Bronchus fibroblast of lung (primary cell): ENCODE results near the gene KRTAP27-1. TPM values are rescaled to one million over a fixed set of nuclear protein-coding genes. Genes with fewer than 3 reads are reported as not detected.

Source experiments
- total RNA-seq: library from RNA; depleted of rRNA; stranded (reverse); fragments of >200 nt; gene quantifications from 2 replicates; pipeline ENCODE4 v1.2.3, GENCODE V29; 2015

Gene KRTAP27-1, protein sequence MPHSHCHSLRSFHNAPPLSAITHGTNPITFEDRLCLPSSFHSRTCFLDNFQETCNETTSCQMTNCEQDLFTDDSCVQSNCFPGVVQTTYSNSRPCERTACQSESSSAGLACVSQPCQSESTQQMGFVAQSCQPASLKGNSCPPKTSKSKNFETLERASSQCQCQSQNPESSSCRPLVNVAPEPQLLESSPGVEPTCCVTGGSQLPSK
- not detected in 2 replicates for total RNA-seq

DNA sequence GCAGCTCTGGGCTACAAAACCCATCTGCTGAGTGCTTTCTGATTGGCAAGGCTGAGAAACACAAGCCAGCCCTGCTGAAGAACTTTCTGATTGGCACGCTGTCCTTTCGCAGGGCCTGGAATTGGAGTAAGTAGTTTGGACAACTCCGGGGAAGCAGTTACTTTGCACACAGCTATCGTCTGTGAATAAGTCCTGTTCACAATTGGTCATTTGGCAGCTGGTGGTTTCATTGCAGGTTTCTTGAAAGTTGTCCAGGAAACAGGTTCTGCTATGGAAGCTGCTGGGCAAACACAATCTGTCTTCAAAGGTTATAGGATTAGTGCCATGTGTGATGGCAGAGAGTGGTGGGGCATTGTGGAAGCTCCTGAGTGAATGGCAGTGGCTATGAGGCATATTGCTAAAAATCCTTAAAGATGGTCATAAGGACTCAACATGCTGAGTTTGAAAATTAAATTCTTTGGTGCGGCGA is at the start of gene KRTAP27-1:
KRTAP27-1 (minus strand) TSS at position 419 of the 469 bp plus-strand sequence; CDS start at position 393, 26 bp downstream.

DNA sequence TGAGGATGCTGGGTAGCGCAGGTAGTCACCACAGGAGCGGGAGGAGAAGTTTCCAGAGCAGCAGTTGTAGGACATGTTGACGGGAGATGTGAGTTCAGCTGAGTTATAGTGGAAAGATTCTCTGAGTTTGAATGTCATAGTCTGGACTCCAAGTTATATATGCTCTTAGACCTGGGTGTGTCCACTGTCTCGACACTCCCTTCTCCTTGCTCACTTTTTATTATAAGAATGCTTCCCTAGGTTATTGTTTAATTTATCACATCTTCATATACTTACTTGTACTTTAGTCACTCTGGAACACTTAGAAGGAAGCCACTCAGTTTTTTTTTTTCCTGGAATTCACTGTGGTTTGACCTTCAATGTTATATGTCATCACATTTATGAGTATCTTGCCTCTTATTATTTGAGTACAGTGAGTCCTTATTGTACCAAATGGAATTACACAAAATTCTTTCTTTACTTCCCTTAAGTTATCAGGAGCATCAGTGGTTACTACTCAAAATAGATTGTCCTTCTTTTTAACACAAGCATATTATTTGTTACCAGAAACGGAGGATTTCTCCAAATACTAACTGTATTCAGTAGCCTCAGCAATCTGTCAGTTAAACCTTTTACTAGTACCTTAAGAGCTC is 34.8 kb upstream of the KRTAP27-1 start, which contains the start of gene KRTAP13-2:
KRTAP13-2 (minus strand) TSS at position 133 of the 632 bp plus-strand sequence; CDS start at position 75, 58 bp downstream.

DNA sequence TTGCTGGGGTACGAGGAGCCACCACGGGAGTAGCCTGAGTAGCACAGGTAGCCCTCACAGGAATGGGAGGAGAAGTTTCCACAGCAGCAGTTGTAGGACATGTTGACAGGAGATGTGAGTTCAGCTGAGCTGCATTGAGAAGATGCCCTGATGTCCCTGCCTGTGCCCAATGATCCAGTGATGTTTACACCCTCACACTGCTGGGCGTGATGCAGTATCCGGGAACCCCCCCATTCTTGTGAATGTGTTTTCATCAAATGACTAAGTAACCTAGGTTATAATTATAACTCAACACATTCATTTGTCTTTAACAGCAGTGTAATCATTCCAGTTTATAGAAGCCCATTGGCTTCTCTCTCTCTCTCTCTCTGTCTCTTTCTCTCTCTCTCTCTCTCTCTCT is 11.0 kb upstream of the KRTAP27-1 start, which contains the start of gene KRTAP23-1:
KRTAP23-1 (minus strand) TSS at position 101 of the 400 bp plus-strand sequence; CDS start at position 101, 0 bp downstream.

DNA sequence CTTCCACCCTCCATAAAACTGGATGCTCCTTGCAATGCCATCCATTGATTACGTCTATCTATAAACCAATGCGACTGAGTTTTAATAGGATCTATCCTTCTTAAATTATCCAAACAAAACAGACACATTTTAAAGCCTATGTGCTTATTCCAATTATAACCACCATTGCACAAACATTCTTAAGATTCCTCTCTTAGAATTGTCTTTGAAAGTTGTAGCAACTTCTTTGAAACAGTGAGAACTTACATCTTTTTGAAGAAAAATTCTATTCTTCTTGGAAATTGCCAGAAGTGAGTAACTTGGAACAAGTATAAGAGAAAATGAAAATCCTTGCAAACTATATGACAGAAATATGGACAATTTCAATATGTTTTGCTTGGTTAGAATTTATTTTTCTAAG is 17.3 kb downstream of the KRTAP27-1 start, which contains the start of gene KRTAP26-1:
KRTAP26-1 (minus strand) TSS at position 101 of the 400 bp plus-strand sequence. CDS start 280 bp downstream, outside the sequence.

DNA sequence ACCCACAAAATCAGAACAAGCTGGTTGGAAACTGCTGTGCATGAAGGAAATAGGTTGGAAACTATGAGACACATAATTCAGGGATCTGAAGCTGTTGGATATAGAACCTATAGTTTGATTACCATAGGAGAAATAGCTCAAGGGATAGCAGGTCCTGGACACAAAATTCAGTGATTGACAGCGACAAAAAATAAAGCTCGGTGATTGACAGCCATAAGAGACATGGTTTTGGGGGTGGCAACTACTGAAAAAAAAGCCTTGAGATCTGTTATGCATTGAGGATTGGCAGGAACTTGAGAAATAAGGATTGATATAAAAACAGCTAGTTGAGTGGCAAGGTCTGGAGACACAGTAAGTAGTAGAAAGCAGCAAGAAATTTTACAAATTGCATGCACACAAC is 48.3 kb downstream of the KRTAP27-1 start, which contains the start of gene KRTAP25-1:
KRTAP25-1 (minus strand) TSS at position 300 of the 400 bp plus-strand sequence; CDS start at position 276, 24 bp downstream.

Other genes starting within 250 kb of the KRTAP27-1 start
- not detected in 2 replicates for gene CLDN17, start 170.9 kb downstream of the KRTAP27-1 start, total RNA-seq
- not detected in 2 replicates for gene CLDN8, start 121.6 kb downstream of the KRTAP27-1 start, total RNA-seq
- gene KRTAP24-1, start 54.7 kb downstream of the KRTAP27-1 start, total RNA-seq: not detected in 2 replicates
- not detected in 2 replicates for gene KRTAP25-1, start 48.2 kb downstream of the KRTAP27-1 start, total RNA-seq
- gene KRTAP26-1, start 17.4 kb downstream of the KRTAP27-1 start, total RNA-seq: not detected in 2 replicates
- gene KRTAP23-1, start 10.9 kb upstream of the KRTAP27-1 start, total RNA-seq: not detected in 2 replicates
- not detected in 2 replicates for gene KRTAP13-2, start 34.6 kb upstream of the KRTAP27-1 start, total RNA-seq
- not detected in 2 replicates for gene KRTAP13-1, start 58.3 kb upstream of the KRTAP27-1 start, total RNA-seq
- gene KRTAP13-3, start 88.2 kb upstream of the KRTAP27-1 start, total RNA-seq: not detected in 2 replicates
- not detected in 2 replicates for gene KRTAP13-4, start 92.5 kb upstream of the KRTAP27-1 start, total RNA-seq
- not detected in 2 replicates for gene KRTAP15-1, start 102.6 kb upstream of the KRTAP27-1 start, total RNA-seq
- not detected in 2 replicates for gene KRTAP19-1, start 142.7 kb upstream of the KRTAP27-1 start, total RNA-seq
- not detected in 2 replicates for gene KRTAP19-2, start 149.7 kb upstream of the KRTAP27-1 start, total RNA-seq
- gene KRTAP19-3, start 154.3 kb upstream of the KRTAP27-1 start, total RNA-seq: not detected in 2 replicates
- gene KRTAP19-4, start 159.5 kb upstream of the KRTAP27-1 start, total RNA-seq: not detected in 2 replicates
- gene KRTAP19-5, start 164.4 kb upstream of the KRTAP27-1 start, total RNA-seq: not detected in 2 replicates
- gene KRTAP19-6, start 204.2 kb upstream of the KRTAP27-1 start, total RNA-seq: not detected in 2 replicates
- gene KRTAP19-7, start 223.6 kb upstream of the KRTAP27-1 start, total RNA-seq: not detected in 2 replicates